WTC11 (cell line): ENCODE data around the gene EIF2A. TPM values are rescaled to one million over a fixed set of nuclear protein-coding genes. Genes with fewer than 3 reads are reported as not detected.
A peak's percentile ranks its signal among the peaks of the same experiment; 100 is the strongest.

Source experiments
- ARID4B ChIP-seq: sonication (generic); formaldehyde crosslinking; IDR thresholded peaks from 2 replicates; pipeline ENCODE4 v1.8.0; 2023; ENCODE audit warnings: missing genetic modification reagents, mild to moderate bottlenecking, borderline replicate concordance
- ELF4 ChIP-seq: sonication (generic); formaldehyde crosslinking; IDR thresholded peaks from 2 replicates; pipeline ENCODE4 v1.8.1; 2022; ENCODE audit warnings: low read depth, mild to moderate bottlenecking, moderate library complexity, missing genetic modification reagents
- ESRRA ChIP-seq: sonication (generic); formaldehyde crosslinking; IDR thresholded peaks from 2 replicates; pipeline ENCODE4 v1.8.1; 2022; ENCODE audit warnings: mild to moderate bottlenecking, missing genetic modification reagents, borderline replicate concordance
- ETV6 ChIP-seq: sonication (generic); formaldehyde crosslinking; IDR thresholded peaks from 2 replicates; pipeline ENCODE4 v1.8.1; 2022; ENCODE audit warnings: mild to moderate bottlenecking, missing genetic modification reagents
- GRHL2 ChIP-seq: fragments of 250-450 bp; sonication (Bioruptor Pico); IDR thresholded peaks from 2 replicates; pipeline ENCODE4 v1.8.0; 2022; ENCODE audit warnings: mild to moderate bottlenecking, moderate library complexity; ENCODE audit not compliant: insufficient replicate concordance, severe bottlenecking
- GTF2I ChIP-seq: fragments of 250-450 bp; sonication (Bioruptor Pico); conservative IDR thresholded peaks from 2 replicates; pipeline ENCODE4 v1.4.0; 2021; ENCODE audit warnings: mild to moderate bottlenecking
- HMGA2 ChIP-seq: fragments of 250-450 bp; sonication (Bioruptor Pico); IDR thresholded peaks from 2 replicates; pipeline ENCODE4 v1.4.0; 2021; ENCODE audit warnings: mild to moderate bottlenecking, moderate library complexity
- IRF1 ChIP-seq: sonication (generic); formaldehyde crosslinking; IDR thresholded peaks from 2 replicates; pipeline ENCODE4 v1.8.0; 2023; ENCODE audit warnings: missing genetic modification reagents
- IRF2 ChIP-seq: sonication (generic); formaldehyde crosslinking; IDR thresholded peaks from 2 replicates; pipeline ENCODE4 v1.8.0; 2022; ENCODE audit warnings: low read depth, missing genetic modification reagents, borderline replicate concordance
- MAX ChIP-seq: sonication (generic); formaldehyde crosslinking; IDR thresholded peaks from 2 replicates; pipeline ENCODE4 v1.8.0; 2022; ENCODE audit warnings: mild to moderate bottlenecking, missing genetic modification reagents
- MXD4 ChIP-seq: fragments of 250-450 bp; sonication (Bioruptor Pico); IDR thresholded peaks from 2 replicates; pipeline ENCODE4 v1.8.0; 2021; ENCODE audit warnings: mild to moderate bottlenecking, moderate library complexity, borderline replicate concordance
- MYBL2 ChIP-seq: sonication (generic); formaldehyde crosslinking; IDR thresholded peaks from 2 replicates; pipeline ENCODE4 v1.8.1; 2023; ENCODE audit warnings: mild to moderate bottlenecking, moderate library complexity, missing genetic modification reagents
- NFE2L1 ChIP-seq: sonication (generic); formaldehyde crosslinking; IDR thresholded peaks from 2 replicates; pipeline ENCODE4 v1.8.1; 2023; ENCODE audit warnings: missing genetic modification reagents
- NR2C2 ChIP-seq: sonication (generic); formaldehyde crosslinking; IDR thresholded peaks from 2 replicates; pipeline ENCODE4 v1.8.0; 2022; ENCODE audit warnings: mild to moderate bottlenecking, missing genetic modification reagents
- OVOL2 ChIP-seq: fragments of 250-450 bp; sonication (Bioruptor Pico); IDR thresholded peaks from 2 replicates; pipeline ENCODE4 v1.9.0; 2021; ENCODE audit warnings: mild to moderate bottlenecking, borderline replicate concordance
- RORB ChIP-seq: fragments of 250-450 bp; sonication (Bioruptor Pico); IDR thresholded peaks from 2 replicates; pipeline ENCODE4 v1.9.0; 2021; ENCODE audit warnings: mild to moderate bottlenecking
- SMAD3 ChIP-seq: sonication (generic); formaldehyde crosslinking; IDR thresholded peaks from 2 replicates; pipeline ENCODE4 v1.8.0; 2022; ENCODE audit warnings: missing genetic modification reagents, mild to moderate bottlenecking, borderline replicate concordance
- TCF7 ChIP-seq: sonication (generic); formaldehyde crosslinking; IDR thresholded peaks from 2 replicates; pipeline ENCODE4 v1.8.0; 2022; ENCODE audit warnings: mild to moderate bottlenecking, low read depth, missing genetic modification reagents, moderate library complexity
- ZNF219 ChIP-seq: sonication (generic); formaldehyde crosslinking; IDR thresholded peaks from 2 replicates; pipeline ENCODE4 v1.8.0; 2023; ENCODE audit warnings: missing genetic modification reagents, mild to moderate bottlenecking, borderline replicate concordance
- ZNF416 ChIP-seq: fragments of 250-450 bp; sonication (Bioruptor Pico); IDR thresholded peaks from 2 replicates; pipeline ENCODE4 v1.9.0; 2021; ENCODE audit warnings: mild to moderate bottlenecking, inconsistent platforms
- total RNA-seq: library from RNA; stranded (reverse); gene quantifications from 3 replicates; pipeline ENCODE4 v1.2.3, GENCODE V29; 2021
- TF ChIP-seq, protein P1 (sequence below): fragments of 250-450 bp; sonication (Bioruptor Pico); IDR thresholded peaks from 2 replicates; pipeline ENCODE4 v1.9.0; 2021; ENCODE audit warnings: moderate library complexity, mild to moderate bottlenecking, inconsistent platforms, borderline replicate concordance
- TF ChIP-seq, protein P2 (sequence below): sonication (generic); formaldehyde crosslinking; IDR thresholded peaks from 2 replicates; pipeline ENCODE4 v1.8.1; 2023; ENCODE audit warnings: mild to moderate bottlenecking, missing genetic modification reagents, moderate library complexity
- TF ChIP-seq, protein P3 (sequence below): sonication (generic); formaldehyde crosslinking; IDR thresholded peaks from 2 replicates; pipeline ENCODE4 v1.8.1; 2022; ENCODE audit warnings: mild to moderate bottlenecking, moderate library complexity, missing genetic modification reagents
- TF ChIP-seq, protein P4 (sequence below): sonication (generic); formaldehyde crosslinking; IDR thresholded peaks from 2 replicates; pipeline ENCODE4 v1.8.0; 2022; ENCODE audit warnings: missing genetic modification reagents
- TF ChIP-seq, protein P5 (sequence below): sonication (generic); formaldehyde crosslinking; IDR thresholded peaks from 2 replicates; pipeline ENCODE4 v1.8.1; 2023; ENCODE audit warnings: mild to moderate bottlenecking, moderate library complexity, missing genetic modification reagents

The EIF2A gene
- total RNA-seq, 1 experiment from 2014 or later = 88.4 TPM

DNA sequence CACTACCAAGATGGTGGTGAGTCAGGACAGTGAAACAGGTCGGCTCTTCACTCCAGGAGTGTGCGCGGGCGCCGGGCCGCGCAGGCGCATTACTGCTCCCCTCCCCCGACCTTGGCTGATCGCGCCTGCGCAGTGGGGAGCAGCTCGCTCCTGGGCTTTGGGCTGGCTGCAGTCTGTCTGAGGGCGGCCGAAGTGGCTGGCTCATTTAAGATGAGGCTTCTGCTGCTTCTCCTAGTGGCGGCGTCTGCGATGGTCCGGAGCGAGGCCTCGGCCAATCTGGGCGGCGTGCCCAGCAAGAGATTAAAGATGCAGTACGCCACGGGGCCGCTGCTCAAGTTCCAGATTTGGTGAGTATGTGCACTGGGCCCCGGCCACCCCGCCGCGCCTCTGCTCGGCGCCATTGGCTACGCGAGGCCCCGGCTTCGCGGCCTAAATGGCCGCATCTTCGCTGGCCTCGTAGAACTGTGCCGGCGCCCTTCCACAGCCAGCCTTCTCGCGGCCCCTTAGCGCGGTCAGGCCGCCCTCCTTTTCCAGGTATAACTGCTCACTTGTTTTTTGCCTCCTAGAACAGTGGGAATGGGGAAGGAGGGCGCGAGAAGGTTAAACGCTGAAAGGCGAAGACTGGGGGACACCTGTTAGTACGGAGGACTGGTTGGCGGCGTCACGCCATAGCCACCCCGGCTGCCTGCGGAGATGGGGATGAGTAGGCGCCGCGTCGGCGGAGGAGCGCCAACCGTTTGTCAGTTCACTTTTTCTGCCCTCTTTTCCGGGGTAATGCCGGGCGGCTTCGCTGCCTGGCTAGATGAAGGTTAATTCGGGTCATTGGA is 56.8 kb downstream of the EIF2A start, which contains the start of gene SELENOT (continued):
- TF ChIP-seq SMAD3 (CRISPR knock-in tag) (0 out of 2 replicates have a peak, but pooled peaks have one; percentile 37), GRHL2 (CRISPR knock-in tag) (no peak), ZNF219 (CRISPR knock-in tag) (no peak), ZNF416 (CRISPR knock-in tag) (no peak), ARID4B (CRISPR knock-in tag) (peak; percentile 85; the same call in 1 of the 2 replicates), ETV6 (CRISPR knock-in tag) (peak; percentile 65), NR2C2 (no peak), IRF1 (no peak), GTF2I (no peak), MYBL2 (CRISPR knock-in tag) (peak; percentile 90), ELF4 (no peak), NFE2L1 (CRISPR knock-in tag) (no peak), MXD4 (CRISPR knock-in tag) (no peak), TCF7 (CRISPR knock-in tag) (no peak), ESRRA (CRISPR knock-in tag) (peak; percentile 74; the same call in 1 of the 2 replicates), IRF2 (CRISPR knock-in tag) (0 out of 2 replicates have a peak, but pooled peaks have one; percentile 12), MAX (peak; percentile 46; the same call in 1 of the 2 replicates), OVOL2 (CRISPR knock-in tag) (no peak), HMGA2 (CRISPR knock-in tag) (no peak), RORB (no peak)
- TF ChIP-seq, protein P1, sequence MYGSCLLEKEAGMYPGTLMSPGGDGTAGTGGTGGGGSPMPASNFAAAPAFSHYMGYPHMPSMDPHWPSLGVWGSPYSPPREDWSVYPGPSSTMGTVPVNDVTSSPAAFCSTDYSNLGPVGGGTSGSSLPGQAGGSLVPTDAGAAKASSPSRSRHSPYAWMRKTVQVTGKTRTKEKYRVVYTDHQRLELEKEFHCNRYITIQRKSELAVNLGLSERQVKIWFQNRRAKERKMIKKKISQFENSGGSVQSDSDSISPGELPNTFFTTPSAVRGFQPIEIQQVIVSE (CRISPR knock-in tag) = no peak
- TF ChIP-seq, protein P2, sequence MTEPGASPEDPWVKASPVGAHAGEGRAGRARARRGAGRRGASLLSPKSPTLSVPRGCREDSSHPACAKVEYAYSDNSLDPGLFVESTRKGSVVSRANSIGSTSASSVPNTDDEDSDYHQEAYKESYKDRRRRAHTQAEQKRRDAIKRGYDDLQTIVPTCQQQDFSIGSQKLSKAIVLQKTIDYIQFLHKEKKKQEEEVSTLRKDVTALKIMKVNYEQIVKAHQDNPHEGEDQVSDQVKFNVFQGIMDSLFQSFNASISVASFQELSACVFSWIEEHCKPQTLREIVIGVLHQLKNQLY (CRISPR knock-in tag) = no peak
- TF ChIP-seq, protein P3, sequence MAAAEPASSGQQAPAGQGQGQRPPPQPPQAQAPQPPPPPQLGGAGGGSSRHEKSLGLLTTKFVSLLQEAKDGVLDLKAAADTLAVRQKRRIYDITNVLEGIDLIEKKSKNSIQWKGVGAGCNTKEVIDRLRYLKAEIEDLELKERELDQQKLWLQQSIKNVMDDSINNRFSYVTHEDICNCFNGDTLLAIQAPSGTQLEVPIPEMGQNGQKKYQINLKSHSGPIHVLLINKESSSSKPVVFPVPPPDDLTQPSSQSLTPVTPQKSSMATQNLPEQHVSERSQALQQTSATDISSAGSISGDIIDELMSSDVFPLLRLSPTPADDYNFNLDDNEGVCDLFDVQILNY (CRISPR knock-in tag) = 0 out of 2 replicates have a peak, but pooled peaks have one; percentile 43
- TF ChIP-seq, protein P4, sequence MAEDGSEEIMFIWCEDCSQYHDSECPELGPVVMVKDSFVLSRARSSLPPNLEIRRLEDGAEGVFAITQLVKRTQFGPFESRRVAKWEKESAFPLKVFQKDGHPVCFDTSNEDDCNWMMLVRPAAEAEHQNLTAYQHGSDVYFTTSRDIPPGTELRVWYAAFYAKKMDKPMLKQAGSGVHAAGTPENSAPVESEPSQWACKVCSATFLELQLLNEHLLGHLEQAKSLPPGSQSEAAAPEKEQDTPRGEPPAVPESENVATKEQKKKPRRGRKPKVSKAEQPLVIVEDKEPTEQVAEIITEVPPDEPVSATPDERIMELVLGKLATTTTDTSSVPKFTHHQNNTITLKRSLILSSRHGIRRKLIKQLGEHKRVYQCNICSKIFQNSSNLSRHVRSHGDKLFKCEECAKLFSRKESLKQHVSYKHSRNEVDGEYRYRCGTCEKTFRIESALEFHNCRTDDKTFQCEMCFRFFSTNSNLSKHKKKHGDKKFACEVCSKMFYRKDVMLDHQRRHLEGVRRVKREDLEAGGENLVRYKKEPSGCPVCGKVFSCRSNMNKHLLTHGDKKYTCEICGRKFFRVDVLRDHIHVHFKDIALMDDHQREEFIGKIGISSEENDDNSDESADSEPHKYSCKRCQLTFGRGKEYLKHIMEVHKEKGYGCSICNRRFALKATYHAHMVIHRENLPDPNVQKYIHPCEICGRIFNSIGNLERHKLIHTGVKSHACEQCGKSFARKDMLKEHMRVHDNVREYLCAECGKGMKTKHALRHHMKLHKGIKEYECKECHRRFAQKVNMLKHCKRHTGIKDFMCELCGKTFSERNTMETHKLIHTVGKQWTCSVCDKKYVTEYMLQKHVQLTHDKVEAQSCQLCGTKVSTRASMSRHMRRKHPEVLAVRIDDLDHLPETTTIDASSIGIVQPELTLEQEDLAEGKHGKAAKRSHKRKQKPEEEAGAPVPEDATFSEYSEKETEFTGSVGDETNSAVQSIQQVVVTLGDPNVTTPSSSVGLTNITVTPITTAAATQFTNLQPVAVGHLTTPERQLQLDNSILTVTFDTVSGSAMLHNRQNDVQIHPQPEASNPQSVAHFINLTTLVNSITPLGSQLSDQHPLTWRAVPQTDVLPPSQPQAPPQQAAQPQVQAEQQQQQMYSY (CRISPR knock-in tag) = no peak
- TF ChIP-seq, protein P5, sequence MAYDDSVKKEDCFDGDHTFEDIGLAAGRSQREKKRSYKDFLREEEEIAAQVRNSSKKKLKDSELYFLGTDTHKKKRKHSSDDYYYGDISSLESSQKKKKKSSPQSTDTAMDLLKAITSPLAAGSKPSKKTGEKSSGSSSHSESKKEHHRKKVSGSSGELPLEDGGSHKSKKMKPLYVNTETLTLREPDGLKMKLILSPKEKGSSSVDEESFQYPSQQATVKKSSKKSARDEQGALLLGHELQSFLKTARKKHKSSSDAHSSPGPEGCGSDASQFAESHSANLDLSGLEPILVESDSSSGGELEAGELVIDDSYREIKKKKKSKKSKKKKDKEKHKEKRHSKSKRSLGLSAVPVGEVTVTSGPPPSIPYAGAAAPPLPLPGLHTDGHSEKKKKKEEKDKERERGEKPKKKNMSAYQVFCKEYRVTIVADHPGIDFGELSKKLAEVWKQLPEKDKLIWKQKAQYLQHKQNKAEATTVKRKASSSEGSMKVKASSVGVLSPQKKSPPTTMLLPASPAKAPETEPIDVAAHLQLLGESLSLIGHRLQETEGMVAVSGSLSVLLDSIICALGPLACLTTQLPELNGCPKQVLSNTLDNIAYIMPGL (CRISPR knock-in tag) = peak; percentile 98
